PC-3 (cell line): ENCODE data around the gene ADI1. TPM values are rescaled to one million over a fixed set of nuclear protein-coding genes. Genes with fewer than 3 reads are reported as not detected.
"Not testable (repeated sequence)": the region's sequence is repeated elsewhere in the genome, so short reads cannot be mapped to it uniquely, and the experiment has no call there.

Experiments
- ATAC-seq: fragments of 200-7000 bp; cut with Tn5 transposase; 2 replicates; pipeline ENCODE4 v1.9.1; 2020; ENCODE audit warnings: mild to moderate bottlenecking, moderate library complexity
- BruUV-seq: library from RNA; stranded (reverse); fragments of 400-500 nt; replicated peaks from 2 replicates; lab custom pipeline; 2021; lab: Mats Ljungman, UMichigan
- CTCF ChIA-PET: fragments of 300-600 bp; sonication (Branson Sonifier 250); formaldehyde crosslinking; loops from one replicate; lab custom pipeline; 2022; ENCODE audit warnings: antibody characterized with exemption; lab: Charles Lee
- POLR2A ChIA-PET: fragments of 300-600 bp; sonication (Branson Sonifier 250); formaldehyde crosslinking; loops from one replicate; lab custom pipeline; 2022; ENCODE audit warnings: antibody characterized with exemption; ENCODE audit not compliant: unreplicated experiment; lab: Charles Lee
- DNase-seq: peaks from one replicate; pipeline ENCODE4 v3.0.0-alpha.2; 2015
- H2AFZ ChIP-seq: fragments of 300-600 bp; sonication (generic); 2 replicates; pipeline ENCODE4 v1.6.0; 2016; ENCODE audit warnings: antibody characterized with exemption, low read length
- H3F3A ChIP-seq: fragments of 300-600 bp; sonication (generic); one replicate; pipeline ENCODE4 v1.6.0; 2017; ENCODE audit warnings: antibody characterized with exemption, low read length, control low read depth, mild to moderate bottlenecking; ENCODE audit not compliant: unreplicated experiment
- H3K27ac ChIP-seq: fragments of 300-600 bp; sonication (generic); 2 replicates; pipeline ENCODE4 v1.5.1; 2016; ENCODE audit warnings: mild to moderate bottlenecking, low read length
- H3K27me3 ChIP-seq: fragments of 300-600 bp; sonication (generic); 2 replicates; pipeline ENCODE4 v1.6.1; 2016; ENCODE audit warnings: low read length, mixed read lengths
- H3K36me3 ChIP-seq: fragments of 300-600 bp; sonication (generic); 2 replicates; pipeline ENCODE4 v1.6.1; 2016; ENCODE audit warnings: low read depth, mixed run types, low read length, mixed read lengths
- H3K4me1 ChIP-seq: fragments of 300-600 bp; sonication (generic); 2 replicates; pipeline ENCODE4 v1.5.1; 2016; ENCODE audit warnings: low read length; ENCODE audit not compliant: insufficient read depth
- H3K4me2 ChIP-seq: fragments of 300-600 bp; sonication (generic); 2 replicates; pipeline ENCODE4 v1.6.0; 2016; ENCODE audit warnings: low read length
- H3K4me3 ChIP-seq: fragments of 300-600 bp; sonication (generic); 2 replicates; pipeline ENCODE4 v1.5.1; 2016; ENCODE audit warnings: mild to moderate bottlenecking, low read length, mixed read lengths
- H3K79me2 ChIP-seq: fragments of 300-600 bp; sonication (generic); 2 replicates; pipeline ENCODE4 v1.6.1; 2017; ENCODE audit warnings: low read length, mixed read lengths
- H3K9ac ChIP-seq: fragments of 300-600 bp; sonication (generic); 2 replicates; pipeline ENCODE4 v1.6.0; 2016; ENCODE audit warnings: mild to moderate bottlenecking, low read length
- H3K9me2 ChIP-seq: fragments of 300-600 bp; sonication (generic); replicated peaks from 2 replicates; pipeline ENCODE4 v1.6.1; 2016; ENCODE audit warnings: mixed run types, low read length, mixed read lengths
- H3K9me3 ChIP-seq: fragments of 300-600 bp; sonication (generic); 2 replicates; pipeline ENCODE4 v1.6.1; 2016; ENCODE audit warnings: low read length, mixed read lengths
- H4K20me1 ChIP-seq: fragments of 300-600 bp; sonication (generic); 2 replicates; pipeline ENCODE4 v1.6.1; 2016; ENCODE audit warnings: low read length, mixed read lengths
- EZH2 ChIP-seq: fragments of 300-600 bp; sonication (generic); IDR thresholded peaks from one replicate; pipeline ENCODE4 v1.6.1; 2017; ENCODE audit warnings: antibody characterized with exemption, mild to moderate bottlenecking, low read length; ENCODE audit not compliant: unreplicated experiment
- EZH2phosphoT487 ChIP-seq: fragments of 300-600 bp; sonication (generic); IDR thresholded peaks from 2 replicates; pipeline ENCODE4 v1.6.1; 2018; ENCODE audit warnings: mild to moderate bottlenecking, antibody characterized with exemption, low read length, borderline replicate concordance
- intact Hi-C: fragments of 100-400 bp; cut with micrococcal nuclease; formaldehyde crosslinking; loops from 2 replicates; pipeline ENCODE4 v1.9.0; 2023
- total RNA-seq: library from RNA; depleted of rRNA; stranded (reverse); fragments of >200 nt; gene quantifications from 2 replicates; pipeline ENCODE4 v1.2.3, GENCODE V29; 2014
- TF ChIP-seq, protein P1 (sequence below): fragments of 300-600 bp; sonication (generic); conservative IDR thresholded peaks from 2 replicates; pipeline ENCODE4 v1.5.1; 2017; ENCODE audit warnings: antibody characterized with exemption, low read depth, mild to moderate bottlenecking, low read length

The ADI1 gene
- total RNA-seq, 1 experiment from 2014 or later: 97.8 TPM

DNA sequence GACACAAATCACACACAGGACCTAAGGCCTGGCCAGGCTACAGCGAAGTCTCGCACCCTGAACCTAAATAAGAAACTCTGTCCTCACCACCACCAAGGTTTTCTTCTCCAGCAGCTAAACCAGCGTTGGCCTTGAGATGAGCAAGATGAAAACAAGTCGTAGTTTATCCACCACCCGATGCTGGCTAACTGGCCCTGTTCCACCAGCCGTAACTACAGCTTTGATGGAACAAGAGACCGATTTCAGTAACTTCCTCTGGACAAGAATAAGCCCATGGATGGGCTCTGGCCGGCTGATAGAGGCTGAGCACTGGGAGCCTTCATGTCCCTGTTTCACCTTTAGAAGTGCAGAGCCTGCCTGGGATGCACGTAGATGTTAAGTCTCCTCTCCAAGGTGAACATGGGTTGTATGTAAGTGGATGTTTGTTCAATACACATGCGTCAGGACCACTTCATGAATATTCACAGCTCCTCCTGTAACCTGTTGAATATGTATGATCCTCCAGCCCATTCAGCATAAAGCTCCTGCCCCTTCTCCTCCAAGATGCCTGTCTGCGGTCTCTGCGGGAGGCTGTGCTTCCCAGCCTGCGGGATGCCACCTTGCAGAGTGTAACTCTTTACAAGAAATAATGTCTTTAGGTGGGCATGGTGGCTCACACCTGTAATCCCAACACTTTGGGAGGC is 24.2 kb downstream of the ADI1 start:
- H3K27ac ChIP-seq: no peak overlapping the region
- H3K4me3 ChIP-seq: no peak overlapping the region
- H3K27me3 ChIP-seq: no peaks in the 10 kb centered on the region
- H3F3A ChIP-seq: no peaks in the 10 kb centered on the region
- H4K20me1 ChIP-seq: no peaks in the 10 kb centered on the region
- H3K4me2 ChIP-seq: no peak overlapping the region
- no peaks in the 10 kb centered on the region for H3K9me2 ChIP-seq
- no peaks in the 10 kb centered on the region for H3K9me3 ChIP-seq
- intact Hi-C loops: no loop called here
- H2AFZ ChIP-seq: no peak overlapping the region
- H3K79me2 ChIP-seq: no peaks in the 10 kb centered on the region
- BruUV-seq: no TSS peak
- DNase-seq (no peak), ATAC-seq (no peak)
- ChIA-PET POLR2A (no interaction called here), CTCF (no interaction called here)
- H3K4me1 ChIP-seq: no peaks in the 10 kb centered on the region
- no peak overlapping the region for H3K9ac ChIP-seq
- no peak for TF ChIP-seq EZH2
- TF ChIP-seq, protein P1, sequence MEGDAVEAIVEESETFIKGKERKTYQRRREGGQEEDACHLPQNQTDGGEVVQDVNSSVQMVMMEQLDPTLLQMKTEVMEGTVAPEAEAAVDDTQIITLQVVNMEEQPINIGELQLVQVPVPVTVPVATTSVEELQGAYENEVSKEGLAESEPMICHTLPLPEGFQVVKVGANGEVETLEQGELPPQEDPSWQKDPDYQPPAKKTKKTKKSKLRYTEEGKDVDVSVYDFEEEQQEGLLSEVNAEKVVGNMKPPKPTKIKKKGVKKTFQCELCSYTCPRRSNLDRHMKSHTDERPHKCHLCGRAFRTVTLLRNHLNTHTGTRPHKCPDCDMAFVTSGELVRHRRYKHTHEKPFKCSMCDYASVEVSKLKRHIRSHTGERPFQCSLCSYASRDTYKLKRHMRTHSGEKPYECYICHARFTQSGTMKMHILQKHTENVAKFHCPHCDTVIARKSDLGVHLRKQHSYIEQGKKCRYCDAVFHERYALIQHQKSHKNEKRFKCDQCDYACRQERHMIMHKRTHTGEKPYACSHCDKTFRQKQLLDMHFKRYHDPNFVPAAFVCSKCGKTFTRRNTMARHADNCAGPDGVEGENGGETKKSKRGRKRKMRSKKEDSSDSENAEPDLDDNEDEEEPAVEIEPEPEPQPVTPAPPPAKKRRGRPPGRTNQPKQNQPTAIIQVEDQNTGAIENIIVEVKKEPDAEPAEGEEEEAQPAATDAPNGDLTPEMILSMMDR: no peak
- no peak for TF ChIP-seq EZH2phosphoT487
- H3K36me3 ChIP-seq: peaks cover 9% of the 10 kb centered on the region

DNA sequence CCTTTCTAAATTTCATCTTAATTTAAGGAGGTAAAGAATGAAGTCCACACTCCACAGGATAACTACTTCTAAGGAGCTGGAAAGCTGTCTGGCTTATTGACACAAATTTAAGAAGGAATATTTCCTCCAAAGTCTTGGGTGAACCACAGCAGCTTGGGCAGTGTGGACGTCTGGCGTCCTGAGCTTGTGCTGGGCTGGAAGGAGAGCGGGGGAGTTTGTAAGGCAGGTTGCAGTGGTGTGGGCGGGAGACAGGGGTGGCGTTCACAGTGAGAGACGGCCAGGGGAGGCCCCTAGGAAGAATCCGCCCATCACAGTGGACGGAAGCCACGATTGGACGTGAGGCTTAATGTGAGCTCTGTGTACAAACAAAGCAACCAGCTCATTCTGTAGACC is 25.7 kb downstream of the ADI1 start:
- CTCF ChIA-PET: interaction anchor here (0.5 kb wide), 1 partner anchor 176 kb away, joined by 3 read pairs; no protein-coding TSS in a partner anchor
- H3K4me2 ChIP-seq: no peak overlapping the region
- H3K9me3 ChIP-seq: no peaks in the 10 kb centered on the region
- POLR2A ChIA-PET: no interaction called here
- intact Hi-C loops: no loop called here
- no peak overlapping the region for H2AFZ ChIP-seq
- no TSS peak for BruUV-seq
- H3K9me2 ChIP-seq: no peaks in the 10 kb centered on the region
- H3K27ac ChIP-seq: no peak overlapping the region
- H4K20me1 ChIP-seq: no peaks in the 10 kb centered on the region
- no peak; the same call in none of the 2 replicates for ATAC-seq
- H3K27me3 ChIP-seq: no peaks in the 10 kb centered on the region
- H3K79me2 ChIP-seq: no peaks in the 10 kb centered on the region
- H3K4me1 ChIP-seq: no peaks in the 10 kb centered on the region
- no peaks in the 10 kb centered on the region for H3F3A ChIP-seq
- TF ChIP-seq EZH2phosphoT487 (no peak), EZH2 (no peak)
- TF ChIP-seq, protein P1: no peak
- H3K4me3 ChIP-seq: no peak overlapping the region
- no peak for DNase-seq
- H3K9ac ChIP-seq: no peak overlapping the region
- H3K36me3 ChIP-seq: peaks cover 6% of the 10 kb centered on the region

DNA sequence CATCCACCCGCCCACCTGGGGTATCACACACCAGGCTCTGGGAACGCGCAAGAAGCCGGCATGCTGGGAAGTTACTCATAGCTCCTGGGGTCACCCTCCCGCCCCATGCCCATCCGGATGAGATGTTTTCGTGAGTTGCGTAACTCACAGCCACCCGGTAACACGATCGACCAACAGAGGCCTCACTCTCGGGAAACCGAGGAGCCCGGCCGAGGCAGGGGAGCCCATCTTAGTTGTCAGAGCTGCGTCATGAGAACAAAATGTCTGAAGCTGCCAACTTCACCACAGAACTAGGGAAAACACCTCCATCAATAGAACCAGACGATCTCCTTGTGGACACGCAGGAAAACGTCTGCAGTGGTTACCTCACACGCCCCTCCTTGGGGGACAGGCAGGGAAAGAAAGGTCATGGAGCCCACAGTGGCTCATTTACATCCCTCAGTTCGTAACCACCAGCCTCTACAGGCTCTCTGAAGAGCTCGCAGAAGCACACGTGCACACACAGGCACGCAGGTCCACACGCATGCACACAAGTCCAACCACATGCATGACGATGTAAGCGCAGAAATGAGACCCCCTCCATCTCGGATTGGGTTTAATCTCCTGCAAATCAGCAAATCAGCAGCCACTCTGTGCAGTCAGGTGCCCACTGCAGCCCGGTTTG is 26.2 kb downstream of the ADI1 start:
- CTCF ChIA-PET: interaction anchor here (0.5 kb wide), 1 partner anchor 177 kb away, joined by 3 read pairs; no protein-coding TSS in a partner anchor
- Histone ChIP-seq H3K79me2 (no peaks in the 10 kb centered on the region), H3F3A (no peaks in the 10 kb centered on the region), H3K9me2 (no peaks in the 10 kb centered on the region), H3K9me3 (no peaks in the 10 kb centered on the region), H3K27ac (no peak overlapping the region), H3K4me1 (no peaks in the 10 kb centered on the region), H4K20me1 (no peaks in the 10 kb centered on the region), H2AFZ (no peak overlapping the region), H3K27me3 (no peaks in the 10 kb centered on the region), H3K4me3 (no peak overlapping the region), H3K9ac (no peak overlapping the region), H3K4me2 (no peak overlapping the region), H3K36me3 (peaks cover 3% of the 10 kb centered on the region)
- DNase-seq: no peak
- ATAC-seq: no peak
- intact Hi-C loops: no loop called here
- TF ChIP-seq EZH2 (no peak), EZH2phosphoT487 (no peak)
- TF ChIP-seq, protein P1: no peak
- no TSS peak for BruUV-seq
- POLR2A ChIA-PET: no interaction called here

DNA sequence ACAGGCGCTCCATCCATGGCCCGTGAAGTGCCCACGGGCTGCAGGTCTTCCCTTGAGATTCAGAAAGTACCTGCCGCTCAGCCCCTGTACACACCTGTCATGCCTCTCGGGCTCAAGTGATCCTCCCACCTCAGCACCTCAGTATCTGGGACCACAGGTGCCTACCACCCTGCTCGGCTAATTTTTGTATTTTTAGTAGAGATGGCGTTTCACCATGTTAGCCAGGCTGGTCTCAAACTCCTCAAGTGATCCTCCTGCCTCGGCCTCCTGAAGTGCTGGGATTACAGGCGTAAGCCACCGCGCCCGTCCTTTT is 26.9 kb downstream of the ADI1 start:
- POLR2A ChIA-PET, H3K4me2 ChIP-seq, H3K36me3 ChIP-seq, H4K20me1 ChIP-seq, H3K27ac ChIP-seq, intact Hi-C loops, ATAC-seq, H3K9me3 ChIP-seq, H3K79me2 ChIP-seq, H3K4me3 ChIP-seq, H3F3A ChIP-seq, H3K4me1 ChIP-seq, BruUV-seq, H3K9ac ChIP-seq, DNase-seq, H3K9me2 ChIP-seq, H2AFZ ChIP-seq, H3K27me3 ChIP-seq, CTCF ChIA-PET: not testable (repeated sequence)
